H1 (cell line): ENCODE results near the gene RFX1. TPM values are rescaled to one million over a fixed set of nuclear protein-coding genes. Genes with fewer than 3 reads are reported as not detected.
A peak's percentile ranks its signal among the peaks of the same experiment; 100 is the strongest.

ENCODE experiments used
- CBX8 ChIP-seq: fragments of 300-800, 300-1000 bp; sonication (generic); IDR thresholded peaks from 2 replicates; pipeline ENCODE4 v1.7.1; 2016; ENCODE audit warnings: low read depth, low read length, borderline replicate concordance
- EP300 ChIP-seq, 2 experiments: IDR thresholded peaks; 1 replicate in 1 of 2; 2 replicates in 1 of 2; pipeline ENCODE4 v1.6.1; 2011 to 2012; ENCODE audit warnings: low read depth in 2 of 2, low read length in 2 of 2, mild to moderate bottlenecking in 2 of 2, borderline replicate concordance in 1 of 2, inconsistent platforms in 1 of 2, moderate library complexity in 1 of 2
- GTF2F1 ChIP-seq: IDR thresholded peaks from 2 replicates; pipeline ENCODE4 v1.6.1; 2012; ENCODE audit warnings: low read depth, low read length, improper control_type of control experiment, borderline replicate concordance
- KDM1A ChIP-seq: fragments of 200-600, 300-600 bp; sonication (generic); IDR thresholded peaks from 2 replicates; pipeline ENCODE4 v1.7.1; 2016; ENCODE audit warnings: mild to moderate bottlenecking, low read length, borderline replicate concordance
- PHF8 ChIP-seq: fragments of 200-600 bp; sonication (generic); conservative IDR thresholded peaks from 2 replicates; pipeline ENCODE4 v1.7.1; 2012; ENCODE audit warnings: low read depth, mild to moderate bottlenecking, inconsistent platforms, low read length, moderate library complexity
- RNF2 ChIP-seq: fragments of 200-900, 300-1000 bp; sonication (generic); IDR thresholded peaks from 2 replicates; pipeline ENCODE4 v1.7.1; 2016; ENCODE audit warnings: borderline replicate concordance, low read depth, mild to moderate bottlenecking, antibody characterized with exemption, low read length; ENCODE audit not compliant: poor library complexity, severe bottlenecking; ENCODE audit errors: missing control alignments
- SP4 ChIP-seq: IDR thresholded peaks from 2 replicates; pipeline ENCODE4 v1.6.1; 2012; ENCODE audit warnings: low read length, inconsistent platforms
- TAF1 ChIP-seq: IDR thresholded peaks from 2 replicates; pipeline ENCODE4 v1.6.1; 2011; ENCODE audit warnings: mild to moderate bottlenecking, low read depth, low read length
- TEAD4 ChIP-seq: IDR thresholded peaks from 2 replicates; pipeline ENCODE4 v1.6.1; 2012; ENCODE audit warnings: low read depth, low read length, inconsistent platforms, mixed read lengths
- polyA plus RNA-seq, 7 experiments: library from polyadenylated mRNA; depleted of rRNA in 3 of 7; stranded (reverse) in 5 of 7; unstranded in 2 of 7; fragments of >200 nt in 5 of 7; fragments of 200-250 nt in 2 of 7; gene quantifications; 1 replicate in 5 of 7; 2 replicates in 1 of 7; 4 replicates in 1 of 7; pipeline versions ENCODE4 v1.2.1 to v1.2.3, GENCODE V29; 2011 to 2013; ENCODE audit warnings: missing spikeins in 2 of 7, mixed read lengths in 2 of 7
- total RNA-seq: library from RNA; stranded (reverse); fragmentation: NEBNext Ultra II Directional; extraction: Animal tissue kit (Norgen Biotek cat#: 25700); gene quantifications from 2 replicates; pipeline ENCODE4 v1.2.1, GENCODE V29; 2021
- TF ChIP-seq, protein P1 (sequence below): fragments of 300-600 bp; sonication (generic); IDR thresholded peaks from 2 replicates; pipeline ENCODE4 v1.7.1; 2012; ENCODE audit warnings: low read length, moderate library complexity, mild to moderate bottlenecking, inconsistent platforms; ENCODE audit not compliant: insufficient replicate concordance

RFX1 gene
- total and polyA plus RNA-seq, 2 of the 8 experiments (the other 6 are each of a cell fraction or from before 2014, with no cell fraction given) = 4.9 to 17.0 TPM

- TF ChIP-seq EP300 (IDR thresholded peaks at IDR 0.05; ENCODE audit: borderline replicate concordance in 1 of 2, low read depth in 2 of 2, low read length in 2 of 2) (no peak), PHF8 (peak; percentile 58), RNF2 (no peak), SP4 (no peak), TAF1 (peak; percentile 40; the same call in 1 of the 2 replicates), GTF2F1 (no peak), TEAD4 (no peak), CBX8 (no peak), KDM1A (no peak)
- TF ChIP-seq, protein P1, sequence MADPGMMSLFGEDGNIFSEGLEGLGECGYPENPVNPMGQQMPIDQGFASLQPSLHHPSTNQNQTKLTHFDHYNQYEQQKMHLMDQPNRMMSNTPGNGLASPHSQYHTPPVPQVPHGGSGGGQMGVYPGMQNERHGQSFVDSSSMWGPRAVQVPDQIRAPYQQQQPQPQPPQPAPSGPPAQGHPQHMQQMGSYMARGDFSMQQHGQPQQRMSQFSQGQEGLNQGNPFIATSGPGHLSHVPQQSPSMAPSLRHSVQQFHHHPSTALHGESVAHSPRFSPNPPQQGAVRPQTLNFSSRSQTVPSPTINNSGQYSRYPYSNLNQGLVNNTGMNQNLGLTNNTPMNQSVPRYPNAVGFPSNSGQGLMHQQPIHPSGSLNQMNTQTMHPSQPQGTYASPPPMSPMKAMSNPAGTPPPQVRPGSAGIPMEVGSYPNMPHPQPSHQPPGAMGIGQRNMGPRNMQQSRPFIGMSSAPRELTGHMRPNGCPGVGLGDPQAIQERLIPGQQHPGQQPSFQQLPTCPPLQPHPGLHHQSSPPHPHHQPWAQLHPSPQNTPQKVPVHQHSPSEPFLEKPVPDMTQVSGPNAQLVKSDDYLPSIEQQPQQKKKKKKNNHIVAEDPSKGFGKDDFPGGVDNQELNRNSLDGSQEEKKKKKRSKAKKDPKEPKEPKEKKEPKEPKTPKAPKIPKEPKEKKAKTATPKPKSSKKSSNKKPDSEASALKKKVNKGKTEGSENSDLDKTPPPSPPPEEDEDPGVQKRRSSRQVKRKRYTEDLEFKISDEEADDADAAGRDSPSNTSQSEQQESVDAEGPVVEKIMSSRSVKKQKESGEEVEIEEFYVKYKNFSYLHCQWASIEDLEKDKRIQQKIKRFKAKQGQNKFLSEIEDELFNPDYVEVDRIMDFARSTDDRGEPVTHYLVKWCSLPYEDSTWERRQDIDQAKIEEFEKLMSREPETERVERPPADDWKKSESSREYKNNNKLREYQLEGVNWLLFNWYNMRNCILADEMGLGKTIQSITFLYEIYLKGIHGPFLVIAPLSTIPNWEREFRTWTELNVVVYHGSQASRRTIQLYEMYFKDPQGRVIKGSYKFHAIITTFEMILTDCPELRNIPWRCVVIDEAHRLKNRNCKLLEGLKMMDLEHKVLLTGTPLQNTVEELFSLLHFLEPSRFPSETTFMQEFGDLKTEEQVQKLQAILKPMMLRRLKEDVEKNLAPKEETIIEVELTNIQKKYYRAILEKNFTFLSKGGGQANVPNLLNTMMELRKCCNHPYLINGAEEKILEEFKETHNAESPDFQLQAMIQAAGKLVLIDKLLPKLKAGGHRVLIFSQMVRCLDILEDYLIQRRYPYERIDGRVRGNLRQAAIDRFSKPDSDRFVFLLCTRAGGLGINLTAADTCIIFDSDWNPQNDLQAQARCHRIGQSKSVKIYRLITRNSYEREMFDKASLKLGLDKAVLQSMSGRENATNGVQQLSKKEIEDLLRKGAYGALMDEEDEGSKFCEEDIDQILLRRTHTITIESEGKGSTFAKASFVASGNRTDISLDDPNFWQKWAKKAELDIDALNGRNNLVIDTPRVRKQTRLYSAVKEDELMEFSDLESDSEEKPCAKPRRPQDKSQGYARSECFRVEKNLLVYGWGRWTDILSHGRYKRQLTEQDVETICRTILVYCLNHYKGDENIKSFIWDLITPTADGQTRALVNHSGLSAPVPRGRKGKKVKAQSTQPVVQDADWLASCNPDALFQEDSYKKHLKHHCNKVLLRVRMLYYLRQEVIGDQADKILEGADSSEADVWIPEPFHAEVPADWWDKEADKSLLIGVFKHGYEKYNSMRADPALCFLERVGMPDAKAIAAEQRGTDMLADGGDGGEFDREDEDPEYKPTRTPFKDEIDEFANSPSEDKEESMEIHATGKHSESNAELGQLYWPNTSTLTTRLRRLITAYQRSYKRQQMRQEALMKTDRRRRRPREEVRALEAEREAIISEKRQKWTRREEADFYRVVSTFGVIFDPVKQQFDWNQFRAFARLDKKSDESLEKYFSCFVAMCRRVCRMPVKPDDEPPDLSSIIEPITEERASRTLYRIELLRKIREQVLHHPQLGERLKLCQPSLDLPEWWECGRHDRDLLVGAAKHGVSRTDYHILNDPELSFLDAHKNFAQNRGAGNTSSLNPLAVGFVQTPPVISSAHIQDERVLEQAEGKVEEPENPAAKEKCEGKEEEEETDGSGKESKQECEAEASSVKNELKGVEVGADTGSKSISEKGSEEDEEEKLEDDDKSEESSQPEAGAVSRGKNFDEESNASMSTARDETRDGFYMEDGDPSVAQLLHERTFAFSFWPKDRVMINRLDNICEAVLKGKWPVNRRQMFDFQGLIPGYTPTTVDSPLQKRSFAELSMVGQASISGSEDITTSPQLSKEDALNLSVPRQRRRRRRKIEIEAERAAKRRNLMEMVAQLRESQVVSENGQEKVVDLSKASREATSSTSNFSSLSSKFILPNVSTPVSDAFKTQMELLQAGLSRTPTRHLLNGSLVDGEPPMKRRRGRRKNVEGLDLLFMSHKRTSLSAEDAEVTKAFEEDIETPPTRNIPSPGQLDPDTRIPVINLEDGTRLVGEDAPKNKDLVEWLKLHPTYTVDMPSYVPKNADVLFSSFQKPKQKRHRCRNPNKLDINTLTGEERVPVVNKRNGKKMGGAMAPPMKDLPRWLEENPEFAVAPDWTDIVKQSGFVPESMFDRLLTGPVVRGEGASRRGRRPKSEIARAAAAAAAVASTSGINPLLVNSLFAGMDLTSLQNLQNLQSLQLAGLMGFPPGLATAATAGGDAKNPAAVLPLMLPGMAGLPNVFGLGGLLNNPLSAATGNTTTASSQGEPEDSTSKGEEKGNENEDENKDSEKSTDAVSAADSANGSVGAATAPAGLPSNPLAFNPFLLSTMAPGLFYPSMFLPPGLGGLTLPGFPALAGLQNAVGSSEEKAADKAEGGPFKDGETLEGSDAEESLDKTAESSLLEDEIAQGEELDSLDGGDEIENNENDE = no peak
Observed at GRCh38 chr19:14031719-14032480, 25.8 kb upstream of the RFX1 start, which contains the start of gene IL27RA (continued).
